ENCODE results near the gene DLG1. TPM values are rescaled to one million over a fixed set of nuclear protein-coding genes. Genes with fewer than 3 reads are reported as not detected.

Gene DLG1
- total and polyA plus RNA-seq, 2 experiments from 2014 or later = 27.6 to 98.0 TPM

GRCh38 chr3:197149528-197149927, 148.9 kb downstream of the DLG1 start:
- peaks cover 11% of the 10 kb centered on the region; the same call in 2 of the 3 replicates for H3K4me1 Mint-ChIP-seq

More at GRCh38 chr3:197149528-197149927, 148.9 kb downstream of the DLG1 start:
- Histone ChIP-seq H3K79me2 (replicated peaks; ENCODE audit: insufficient read depth) (peaks cover 29% of the 10 kb centered on the region), H3F3A (replicated peaks; ENCODE audit: low read depth) (no peaks in the 10 kb centered on the region), H3K4me1 (ENCODE audit: insufficient read depth) (no peaks in the 10 kb centered on the region; the same call in 1 of the 2 replicates), H3K27ac (ENCODE audit: low read depth) (no peak overlapping the region), H3K9me2 (ENCODE audit: insufficient read depth) (no peaks in the 10 kb centered on the region), H3K4me2 (no peak overlapping the region), H3K4me3 (no peak overlapping the region), H3K27me3 (ENCODE audit: insufficient read depth) (no peaks in the 10 kb centered on the region), H2AFZ (no peak overlapping the region), H4K20me1 (replicated peaks; ENCODE audit: insufficient read depth) (no peaks in the 10 kb centered on the region; the same call in 1 of the 2 replicates), H3K36me3 (ENCODE audit: insufficient read depth) (no peaks in the 10 kb centered on the region)
- ATAC-seq (no peak), DNase-seq (ENCODE audit: low spot score) (no peak)
- Mint-ChIP-seq H3K36me3 (ENCODE audit: low read depth) (peaks cover 23% of the 10 kb centered on the region), H3K27me3 (ENCODE audit: insufficient read depth, low read depth, poor library complexity) (peaks cover 4% of the 10 kb centered on the region), H3K4me3 (no peak overlapping the region), H3K27ac (no peak overlapping the region), H3K9me3 (peaks cover 7% of the 10 kb centered on the region)
- no peak for TF ChIP-seq JUNB (IDR thresholded peaks at IDR 0.05; ENCODE audit: unreplicated experiment)
- TF ChIP-seq ZNF114 (CRISPR knock-in tag; IDR thresholded peaks at IDR 0.05) = no peak
- no peak for TF ChIP-seq REST (IDR thresholded peaks at IDR 0.05; ENCODE audit: unreplicated experiment)
- no peak for TF ChIP-seq POLR2AphosphoS5 (IDR thresholded peaks at IDR 0.05; ENCODE audit: low read depth)
- no peak for TF ChIP-seq EZH2 (IDR thresholded peaks at IDR 0.05; ENCODE audit: low read depth, unreplicated experiment)
- no peak for TF ChIP-seq EZH2phosphoT487 (IDR thresholded peaks at IDR 0.05; ENCODE audit: unreplicated experiment)
- no peak for TF ChIP-seq ZNF462 (CRISPR knock-in tag; IDR thresholded peaks at IDR 0.05)
- TF ChIP-seq CTCF (conservative IDR thresholded peaks at IDR 0.05; ENCODE audit: low read depth in 2 of 2) = no peak
- TF ChIP-seq CREB1 (CRISPR knock-in tag; IDR thresholded peaks at IDR 0.05; ENCODE audit: low read depth) = no peak
- no peak for TF ChIP-seq NANOG (IDR thresholded peaks at IDR 0.05; ENCODE audit: borderline replicate concordance)
- TF ChIP-seq ZNF331 (CRISPR knock-in tag; IDR thresholded peaks at IDR 0.05; ENCODE audit: low read depth) = no peak
- TF ChIP-seq ETS1 (IDR thresholded peaks at IDR 0.05) = no peak
- TF ChIP-seq STAT1 (IDR thresholded peaks at IDR 0.05; ENCODE audit: unreplicated experiment) = no peak
